GM19455 (cell line): ENCODE measurements around the gene PASK.
A peak's percentile ranks its signal among the peaks of the same experiment; 100 is the strongest.

Experiments
- ATAC-seq: cut with Tn5 transposase; IDR thresholded peaks from one replicate; pipeline ENCODE4 v1.9.1; 2021; ENCODE audit not compliant: unreplicated experiment

The PASK gene

GRCh38 chr2:241128266-241128665 lies 21.0 kb downstream of the PASK start:
- ATAC-seq: no peak

DNA sequence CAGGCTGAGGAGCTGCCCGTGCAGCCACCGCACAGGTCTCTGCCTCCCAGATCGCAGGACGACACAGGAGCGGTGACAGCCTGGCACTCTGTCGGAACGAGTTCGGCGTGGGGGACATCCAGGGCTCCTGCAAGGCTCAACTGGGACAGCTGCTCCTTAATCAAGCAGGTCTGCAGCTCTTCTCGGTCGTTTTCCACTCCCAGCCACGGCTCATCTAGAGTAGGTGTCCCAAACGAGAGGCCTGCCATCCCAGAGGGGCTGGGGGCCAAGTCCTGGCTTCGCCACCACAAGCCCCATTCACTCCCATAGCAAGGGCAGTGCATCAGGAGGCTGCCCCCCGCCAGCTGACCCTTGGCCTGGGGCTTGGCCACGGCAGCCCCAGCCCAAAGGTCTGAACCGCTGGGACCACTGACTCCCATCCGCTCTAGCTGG lies 22.5 kb downstream of the PASK start:
- ATAC-seq: no peak

DNA sequence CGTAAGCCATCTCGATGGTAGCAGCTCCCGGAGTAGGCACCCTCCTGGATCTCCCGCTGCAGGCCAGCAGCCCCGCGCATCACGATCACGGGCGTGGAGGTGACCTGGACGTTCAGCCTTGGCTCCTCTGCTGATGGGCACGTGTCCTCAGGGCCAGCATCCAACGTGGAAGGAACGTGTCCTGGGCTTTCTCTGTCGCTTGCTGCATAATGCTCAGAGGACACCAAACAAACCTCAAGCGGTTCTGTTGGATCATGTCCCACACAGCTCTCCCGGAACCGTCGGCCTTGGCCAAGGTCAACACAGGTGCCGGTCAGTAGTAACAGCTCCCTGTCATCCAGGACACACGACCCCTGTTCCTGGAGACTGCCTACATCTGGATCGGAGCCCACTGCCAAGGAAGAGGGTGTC lies 23.1 kb downstream of the PASK start:
- ATAC-seq: no peak

DNA sequence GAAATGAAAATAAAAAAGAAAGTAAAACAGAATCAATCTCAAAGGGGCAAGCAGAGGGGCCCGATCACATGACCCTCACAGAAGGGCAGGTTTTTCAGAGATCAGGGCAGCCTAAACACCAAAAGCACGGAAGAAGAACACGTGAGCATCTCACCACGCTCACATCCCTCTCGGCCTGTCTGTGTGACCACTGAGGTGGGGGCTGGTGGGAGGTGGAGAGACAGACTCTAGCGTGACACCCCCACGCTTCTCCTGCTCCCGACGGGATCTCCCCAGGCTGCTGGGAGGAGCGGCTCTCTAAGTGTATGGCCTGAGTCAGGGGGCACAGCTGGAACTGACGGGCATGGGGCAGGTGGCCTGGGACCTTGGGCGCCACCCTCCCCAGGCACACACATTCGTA lies 23.6 kb downstream of the PASK start:
- ATAC-seq: no peak

GRCh38 chr2:241123816-241124536 lies 25.3 kb downstream of the PASK start:
- no peak for ATAC-seq

DNA sequence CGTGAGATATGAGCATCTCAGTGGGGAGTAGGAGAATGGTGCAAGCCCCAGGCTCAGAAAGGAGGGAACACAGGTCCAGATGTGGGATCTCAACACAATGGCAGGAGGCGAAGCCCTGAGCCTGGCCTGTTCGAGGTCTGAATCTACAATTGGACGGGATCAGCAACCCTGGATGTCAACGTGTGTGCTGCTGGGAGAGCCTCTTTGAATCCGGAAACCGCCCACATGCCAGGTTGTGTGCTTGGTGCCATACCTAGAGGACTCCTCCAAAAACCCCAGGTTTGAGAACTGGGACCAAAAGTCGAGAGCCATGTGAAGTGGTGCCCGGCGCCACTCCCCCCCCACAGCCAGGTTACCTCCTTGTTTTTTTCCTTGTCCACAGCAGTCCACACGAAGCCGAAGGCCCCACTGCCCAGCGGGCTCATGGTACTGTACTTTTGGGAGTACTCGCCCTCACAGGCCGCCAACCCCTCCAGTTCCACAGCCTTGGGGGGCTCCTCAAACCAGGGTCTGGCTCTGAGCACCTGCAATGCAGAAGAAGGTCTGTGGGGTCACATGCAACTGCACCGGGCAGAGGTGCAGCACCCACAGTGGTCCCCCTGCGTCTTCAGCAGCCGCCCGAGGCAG lies 26.8 kb downstream of the PASK start:
- ATAC-seq: no peak

DNA sequence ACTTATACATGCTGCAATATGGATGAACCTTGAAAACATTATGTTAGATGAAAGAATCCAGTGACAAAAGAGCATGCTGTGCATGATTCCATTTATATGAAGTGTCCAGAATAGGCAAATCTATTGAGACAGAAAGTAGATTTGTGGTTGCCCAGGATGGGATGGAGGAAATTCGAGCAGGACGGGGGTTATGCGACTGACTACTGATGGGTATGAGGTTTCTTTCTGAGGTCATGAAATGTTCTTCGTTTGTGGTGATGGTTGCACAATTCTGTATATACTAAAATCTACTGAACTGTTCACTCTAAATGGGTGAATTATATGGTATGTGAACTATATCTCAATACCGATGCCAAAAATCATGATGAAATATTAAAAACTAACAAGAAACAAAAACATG lies 28.3 kb downstream of the PASK start:
- ATAC-seq: no peak

- no peak for ATAC-seq
These were observed 28.8 kb downstream of the PASK start for GRCh38 chr2:241120440-241120839.

GRCh38 chr2:241118737-241119505 lies 30.4 kb downstream of the PASK start:
- no peak for ATAC-seq

DNA sequence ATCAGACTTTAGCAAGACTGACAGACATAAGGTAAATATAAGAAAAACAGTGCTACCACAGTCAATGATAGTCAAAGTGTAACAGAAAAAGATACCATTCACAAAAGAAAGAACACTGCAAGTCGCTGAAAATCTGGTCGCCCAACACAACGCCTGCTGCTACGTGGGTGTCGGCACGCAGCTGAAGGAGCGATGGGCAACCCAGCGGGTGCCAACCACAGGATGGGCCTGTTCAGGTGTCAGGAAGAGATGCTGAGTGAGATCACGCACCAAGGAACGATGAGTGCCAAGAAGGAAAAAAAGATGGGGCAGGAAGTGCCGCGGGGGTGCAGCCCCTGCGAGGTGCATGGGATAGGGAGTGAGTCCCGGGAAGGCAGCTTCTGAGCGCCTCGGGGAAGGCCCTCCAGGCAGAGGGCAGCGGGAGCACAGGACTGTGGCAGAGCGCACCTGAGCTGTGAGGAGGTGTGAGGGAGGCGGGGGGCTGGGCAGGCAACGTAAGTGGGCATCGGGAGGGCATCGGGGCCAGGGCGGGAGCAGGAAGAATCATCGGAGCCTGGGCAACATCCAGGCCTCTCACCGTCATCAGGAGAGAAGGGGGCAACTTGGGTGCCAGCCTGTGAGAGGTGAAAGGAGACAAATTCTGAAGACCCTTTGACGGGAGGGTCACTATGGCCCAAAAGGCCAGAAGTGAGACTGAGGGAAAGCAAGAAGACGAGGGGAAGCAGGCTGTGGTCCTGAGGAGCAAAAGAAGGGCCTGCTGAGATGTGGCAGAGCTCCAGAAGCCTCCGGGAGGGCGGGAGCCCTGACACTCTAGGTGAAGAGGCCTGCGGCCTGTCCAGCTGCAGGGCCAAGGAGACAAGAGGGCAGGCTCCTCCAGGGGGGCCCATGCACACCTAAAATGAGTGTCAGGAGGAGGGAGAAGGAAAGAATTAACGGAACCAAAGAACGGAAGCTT lies 32.4 kb downstream of the PASK start:
- ATAC-seq: no peak

GRCh38 chr2:241115361-241115760 lies 33.9 kb downstream of the PASK start:
- ATAC-seq: no peak

GRCh38 chr2:241114836-241115235 lies 34.4 kb downstream of the PASK start:
- no peak for ATAC-seq

GRCh38 chr2:241112592-241112991 lies 36.7 kb downstream of the PASK start:
- no peak for ATAC-seq

DNA sequence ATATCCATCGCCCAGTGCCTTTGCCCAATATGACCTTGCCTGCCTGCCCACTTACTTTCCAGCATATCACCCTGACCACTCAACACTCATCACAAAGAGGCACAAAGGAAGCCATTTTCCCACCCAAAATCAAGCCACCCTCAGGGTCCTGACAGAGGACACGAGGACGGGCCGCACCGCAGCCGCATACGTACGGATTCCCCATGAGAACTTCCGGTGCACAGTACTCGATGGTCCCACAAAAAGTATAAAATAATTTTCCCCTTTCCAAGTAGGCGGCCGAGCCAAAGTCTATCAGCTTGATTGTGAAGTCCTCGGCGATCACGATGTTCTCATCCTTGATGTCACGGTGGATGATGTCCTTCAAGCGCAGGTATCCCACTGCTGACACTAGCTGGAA lies 37.2 kb downstream of the PASK start:
- ATAC-seq: no peak

DNA sequence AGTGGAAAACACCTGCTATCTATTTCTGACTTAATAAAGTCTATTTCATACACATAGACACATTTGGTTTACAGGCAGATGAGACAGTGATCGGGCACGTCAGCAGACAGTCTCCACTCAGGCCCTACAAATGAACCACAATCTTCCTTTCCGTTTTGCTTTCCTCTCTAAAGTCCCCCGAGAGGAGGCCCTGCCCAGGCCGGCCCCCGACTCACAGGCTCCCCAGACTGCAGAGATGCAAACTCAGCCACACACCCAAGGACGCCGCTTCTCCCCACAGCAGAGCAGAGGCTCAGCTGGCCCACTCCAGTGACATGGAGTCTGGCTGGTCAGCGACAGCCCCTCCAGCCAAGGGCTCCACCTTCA lies 37.8 kb downstream of the PASK start:
- peak; percentile 20 for ATAC-seq

DNA sequence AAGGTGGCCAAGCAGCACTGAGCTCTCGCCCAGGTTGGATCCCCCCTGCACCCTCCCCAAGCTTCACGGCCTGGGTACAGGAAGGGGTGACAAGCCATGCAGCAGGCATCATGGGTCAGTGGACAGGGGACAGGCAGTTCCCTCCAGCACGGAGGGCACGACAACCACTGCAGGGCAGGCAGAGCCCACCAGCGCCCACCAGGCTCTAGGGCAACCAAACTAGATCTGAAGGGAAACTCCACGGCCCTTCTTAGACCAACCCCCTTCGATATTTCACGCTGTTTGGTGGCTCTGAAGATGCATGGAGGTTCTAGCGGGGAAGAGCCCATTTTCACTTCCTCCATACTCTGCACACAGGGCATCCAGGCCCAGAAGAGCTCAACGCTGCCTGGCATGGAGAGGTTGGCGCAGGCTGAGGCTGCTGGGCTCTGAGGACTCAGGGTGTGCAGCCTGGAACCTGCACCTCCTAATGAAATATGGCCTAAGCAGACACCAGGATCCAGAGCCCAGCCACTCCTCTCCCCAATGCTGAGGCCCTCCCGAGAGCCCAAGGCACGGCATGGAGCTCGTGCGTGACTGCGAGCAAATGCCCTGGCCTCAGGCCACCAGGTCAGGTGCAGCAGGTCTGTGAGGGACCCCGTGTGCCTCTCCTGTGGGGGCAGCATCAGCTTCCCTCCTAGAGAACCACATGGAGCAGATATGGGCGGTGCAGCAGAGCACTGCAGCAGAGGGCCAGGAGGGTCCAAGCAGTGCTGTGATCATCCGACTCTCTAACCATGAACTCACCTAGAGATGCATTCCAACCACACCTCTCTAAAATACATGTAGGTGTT lies 38.4 kb downstream of the PASK start:
- peak; percentile 51 for ATAC-seq

GRCh38 chr2:241110089-241110606 lies 39.1 kb downstream of the PASK start:
- peak; percentile 4 for ATAC-seq

- no peak for ATAC-seq
These were observed 39.8 kb downstream of the PASK start for GRCh38 chr2:241109210-241110088.
